ENCODE results near the gene CFAP69.

- TF ChIP-seq REST (IDR thresholded peaks at IDR 0.05; ENCODE audit: unreplicated experiment) (no peak), POLR2AphosphoS5 (IDR thresholded peaks at IDR 0.05; ENCODE audit: low read depth) (no peak), CTCF (conservative IDR thresholded peaks at IDR 0.05; ENCODE audit: low read depth in 2 of 2) (no peak), EZH2 (IDR thresholded peaks at IDR 0.05; ENCODE audit: low read depth, unreplicated experiment) (no peak)
Measured at GRCh38 chr7:90251304-90251635, 6.3 kb downstream of the CFAP69 start.

All from GM23338 (cell line).